Measurements from ENCODE around the gene UROC1. TPM values are rescaled to one million over a fixed set of nuclear protein-coding genes. Genes with fewer than 3 reads are reported as not detected.
A peak's percentile ranks its signal among the peaks of the same experiment; 100 is the strongest.

UROC1 gene
- total and polyA plus RNA-seq, 2 of the 13 experiments (the other 11 are each of a cell fraction or from before 2014, with no cell fraction given), result 0.71 to 1.3 TPM

GRCh38 chr3:126517986-126518778 lies 609 bp upstream of the UROC1 start (continued):
- TF ChIP-seq AFF4 (CRISPR knock-in tag; IDR thresholded peaks at IDR 0.05) (no peak), ZFP62 (CRISPR knock-in tag; IDR thresholded peaks at IDR 0.05) (no peak), HNRNPLL (IDR thresholded peaks at IDR 0.05; ENCODE audit: low read depth, low read length, poor library complexity, severe bottlenecking) (peak; percentile 16), RFXAP (CRISPR knock-in tag; IDR thresholded peaks at IDR 0.05; ENCODE audit: borderline replicate concordance) (no peak), ZNF501 (CRISPR knock-in tag; IDR thresholded peaks at IDR 0.05) (0 out of 2 replicates have a peak, but pooled peaks have one; percentile 21), ZNF724P (CRISPR knock-in tag; IDR thresholded peaks at IDR 0.05; ENCODE audit: borderline replicate concordance) (no peak), MTA3 (CRISPR knock-in tag; IDR thresholded peaks at IDR 0.05) (no peak), HNRNPH1 (optimal IDR thresholded peaks at IDR 0.05; ENCODE audit: low read depth, low read length) (no peak), GTF2F1 (IDR thresholded peaks at IDR 0.05; ENCODE audit: low read length) (no peak), FOXK2 (IDR thresholded peaks at IDR 0.05) (no peak), ZNF318 (CRISPR knock-in tag; IDR thresholded peaks at IDR 0.05) (no peak), SOX5 (CRISPR knock-in tag; IDR thresholded peaks at IDR 0.05; ENCODE audit: borderline replicate concordance) (no peak), IKZF4 (CRISPR knock-in tag; IDR thresholded peaks at IDR 0.05; ENCODE audit: borderline replicate concordance, low read depth, not compliant biosample characterization) (no peak), ZNF460 (CRISPR knock-in tag; IDR thresholded peaks at IDR 0.05; ENCODE audit: borderline replicate concordance) (no peak), ZNF430 (CRISPR knock-in tag; IDR thresholded peaks at IDR 0.05) (no peak), HIC2 (CRISPR knock-in tag; IDR thresholded peaks at IDR 0.05; ENCODE audit: low read depth) (no peak)
